ENCODE measurements around the gene SAA2.
"Not testable (repeated sequence)": the region's sequence is repeated elsewhere in the genome, so short reads cannot be mapped to it uniquely, and the experiment has no call there.

SAA2 gene

GRCh38 chr11:18248561-18248960 lies at the start of gene SAA2:
Gene SAA2 (minus strand): TSS chr11:18248668. CDS start chr11:18248011, 657 bp downstream.
- no peak within 1 kb of the TSS for H3K4me3 ChIP-seq (ENCODE audit: low read depth, low read length)

GRCh38 chr11:18295316-18295715 lies 46.8 kb upstream of the SAA2 start:
- no peak overlapping the region for H3K4me3 ChIP-seq (ENCODE audit: low read depth, low read length)

- H3K4me3 ChIP-seq (ENCODE audit: low read depth, low read length): no peak overlapping the region
These were observed 46.4 kb upstream of the SAA2 start for GRCh38 chr11:18294862-18295261.

- H3K4me3 ChIP-seq (ENCODE audit: low read depth, low read length): no peak overlapping the region
These were observed 40.4 kb upstream of the SAA2 start for GRCh38 chr11:18288911-18289310.

- no peak overlapping the region for H3K4me3 ChIP-seq (ENCODE audit: low read depth, low read length)
These were observed 37.4 kb upstream of the SAA2 start for GRCh38 chr11:18285841-18286240.

- H3K4me3 ChIP-seq (ENCODE audit: low read depth, low read length): no peak overlapping the region
These were observed 34.2 kb upstream of the SAA2 start for GRCh38 chr11:18282626-18283025.

- H3K4me3 ChIP-seq (ENCODE audit: low read depth, low read length): no peak overlapping the region
These were observed 32.1 kb upstream of the SAA2 start for GRCh38 chr11:18280438-18281045.

GRCh38 chr11:18277565-18278271 lies 29.2 kb upstream of the SAA2 start:
- H3K4me3 ChIP-seq (ENCODE audit: low read depth, low read length): no peak overlapping the region

- H3K4me3 ChIP-seq (ENCODE audit: low read depth, low read length): no peak overlapping the region
These were observed 22.7 kb upstream of the SAA2 start for GRCh38 chr11:18271206-18271605.

- no peak overlapping the region for H3K4me3 ChIP-seq (ENCODE audit: low read depth, low read length)
These were observed 21.6 kb upstream of the SAA2 start for GRCh38 chr11:18270102-18270501.

GRCh38 chr11:18269252-18269651 lies 20.8 kb upstream of the SAA2 start:
- not testable (repeated sequence) for H3K4me3 ChIP-seq (ENCODE audit: low read depth, low read length)

GRCh38 chr11:18267335-18268133 lies 19.1 kb upstream of the SAA2 start:
- H3K4me3 ChIP-seq (ENCODE audit: low read depth, low read length): not testable (repeated sequence)

GRCh38 chr11:18265949-18266348 lies 17.5 kb upstream of the SAA2 start, which contains the start of gene SAA1:
Gene SAA1 (plus strand): TSS chr11:18266264. CDS start chr11:18266888, 624 bp downstream.
- no peak within 1 kb of the TSS for H3K4me3 ChIP-seq (ENCODE audit: low read depth, low read length)

- no peak overlapping the region for H3K4me3 ChIP-seq (ENCODE audit: low read depth, low read length)
These were observed 16.4 kb upstream of the SAA2 start for GRCh38 chr11:18264677-18265555.

GRCh38 chr11:18264035-18264434 lies 15.6 kb upstream of the SAA2 start:
- no peak overlapping the region for H3K4me3 ChIP-seq (ENCODE audit: low read depth, low read length)

- H3K4me3 ChIP-seq (ENCODE audit: low read depth, low read length): not testable (repeated sequence)
These were observed 14.3 kb upstream of the SAA2 start for GRCh38 chr11:18262681-18263350.

GRCh38 chr11:18261721-18262120 lies 13.3 kb upstream of the SAA2 start:
- no peak overlapping the region for H3K4me3 ChIP-seq (ENCODE audit: low read depth, low read length)

GRCh38 chr11:18259259-18259658 lies 10.8 kb upstream of the SAA2 start:
- H3K4me3 ChIP-seq (ENCODE audit: low read depth, low read length): no peak overlapping the region

GRCh38 chr11:18254781-18255361 lies 6.4 kb upstream of the SAA2 start:
- no peak overlapping the region for H3K4me3 ChIP-seq (ENCODE audit: low read depth, low read length)

GRCh38 chr11:18253778-18254338 lies 5.4 kb upstream of the SAA2 start:
- H3K4me3 ChIP-seq (ENCODE audit: low read depth, low read length): no peak overlapping the region
